DMS 273 (cell line): ENCODE measurements around the gene KLB.

Experiments used
- DNase-seq: peaks from one replicate; lab custom pipeline; 2025; ENCODE audit not compliant: unreplicated experiment; lab: John Stamatoyannopoulos, UW

The KLB gene

GRCh38 chr4:39458505-39459300, 52.0 kb downstream of the KLB start, which contains the start of the genes LIAS and RPL9:
Gene LIAS (plus strand): TSS chr4:39459056. CDS start chr4:39459118, 62 bp downstream.
Gene RPL9 (minus strand): TSS chr4:39458922. CDS start chr4:39458439, 483 bp downstream.
- DNase-seq: peak; percentile 97

- peak; percentile 40 for DNase-seq
These were observed 58.3 kb downstream of the KLB start for GRCh38 chr4:39464886-39465501.

- no peak for DNase-seq
These were observed 60.0 kb downstream of the KLB start for GRCh38 chr4:39466747-39467146.

DNA sequence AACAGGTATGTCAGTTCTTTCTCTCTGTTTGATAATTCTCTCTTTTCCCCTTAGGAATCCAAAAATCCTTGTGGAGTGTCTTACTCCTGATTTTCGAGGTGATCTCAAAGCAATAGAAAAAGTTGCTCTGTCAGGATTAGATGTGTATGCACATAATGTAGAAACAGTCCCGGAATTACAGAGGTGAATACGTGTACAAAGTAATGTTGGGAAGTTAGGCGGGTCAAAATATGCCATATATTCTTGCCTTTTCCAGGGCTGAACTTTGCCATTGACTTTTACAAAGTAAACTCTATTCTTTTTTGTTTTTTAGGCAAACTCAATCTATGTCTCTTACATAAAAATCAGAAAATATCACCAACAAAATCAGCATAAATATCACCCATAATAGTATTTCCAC, 60.7 kb downstream of the KLB start:
- no peak for DNase-seq

DNA sequence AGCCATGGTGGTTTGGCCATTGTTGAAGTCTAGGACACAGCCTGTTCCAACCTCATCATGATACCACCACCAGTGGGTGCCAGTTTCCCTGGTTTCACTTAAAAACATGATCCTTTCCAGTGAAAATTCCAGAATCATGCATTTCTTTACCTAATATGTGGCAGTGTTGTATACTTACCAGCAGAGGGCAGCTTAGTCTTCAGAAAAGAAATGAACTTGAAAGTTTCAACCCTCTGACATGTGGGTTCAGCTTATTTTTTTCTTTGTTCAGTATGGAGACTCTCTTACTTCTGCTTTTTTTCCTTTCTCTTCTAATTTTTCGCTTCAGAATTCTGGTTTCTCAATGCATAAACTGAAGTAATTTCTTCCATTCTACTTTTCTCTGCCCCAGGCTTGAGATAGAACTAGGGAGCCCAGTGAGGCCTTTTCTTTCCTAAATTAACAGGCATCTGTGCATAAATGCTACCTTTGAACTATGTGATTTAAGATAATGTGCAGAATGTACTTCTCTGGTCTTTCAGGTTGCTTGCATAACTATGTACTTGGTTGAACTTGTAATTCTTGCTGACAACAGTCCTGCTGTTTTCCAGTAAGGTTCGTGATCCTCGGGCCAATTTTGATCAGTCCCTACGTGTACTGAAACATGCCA, 62.8 kb downstream of the KLB start:
- DNase-seq: peak; percentile 73

DNA sequence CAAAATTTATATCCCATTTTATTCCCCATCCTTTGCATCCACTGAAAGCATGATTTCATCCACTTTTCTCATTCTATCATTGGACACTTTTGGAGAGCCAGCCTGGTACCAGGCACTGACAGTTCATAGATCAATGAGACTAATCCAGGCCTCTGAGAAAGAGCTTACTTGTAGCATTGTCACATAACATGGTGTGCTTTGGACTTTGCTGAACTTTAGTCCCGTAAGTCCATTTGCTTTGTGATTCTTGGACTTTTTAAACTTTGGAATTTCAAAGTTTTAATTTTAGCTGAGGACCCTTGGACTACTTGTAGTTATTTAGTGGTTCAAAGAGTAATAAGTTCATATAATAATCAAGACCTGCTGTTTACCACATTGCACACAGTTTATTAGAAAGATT, 63.7 kb downstream of the KLB start:
- no peak for DNase-seq

DNA sequence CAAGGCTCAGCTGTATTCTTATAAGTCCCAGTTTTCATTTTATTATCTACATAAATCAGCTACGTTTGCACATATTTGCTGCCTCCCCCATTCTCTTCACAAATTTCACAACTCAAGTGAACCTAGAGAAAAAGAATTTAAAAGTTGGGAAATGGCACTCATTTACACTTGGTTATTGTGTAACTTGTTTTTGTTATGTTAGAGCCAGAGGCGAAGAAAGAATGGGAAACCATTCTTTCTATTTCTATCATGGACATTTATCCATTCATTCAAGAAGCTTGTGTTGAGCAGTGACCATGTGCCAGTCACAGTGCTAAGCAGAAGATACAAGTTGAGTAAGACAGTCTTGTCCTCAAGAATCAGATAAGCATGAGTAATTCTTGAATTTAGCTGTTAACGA, 65.7 kb downstream of the KLB start:
- no peak for DNase-seq

- DNase-seq: no peak
These were observed 69.6 kb downstream of the KLB start for GRCh38 chr4:39476187-39476895.

DNA sequence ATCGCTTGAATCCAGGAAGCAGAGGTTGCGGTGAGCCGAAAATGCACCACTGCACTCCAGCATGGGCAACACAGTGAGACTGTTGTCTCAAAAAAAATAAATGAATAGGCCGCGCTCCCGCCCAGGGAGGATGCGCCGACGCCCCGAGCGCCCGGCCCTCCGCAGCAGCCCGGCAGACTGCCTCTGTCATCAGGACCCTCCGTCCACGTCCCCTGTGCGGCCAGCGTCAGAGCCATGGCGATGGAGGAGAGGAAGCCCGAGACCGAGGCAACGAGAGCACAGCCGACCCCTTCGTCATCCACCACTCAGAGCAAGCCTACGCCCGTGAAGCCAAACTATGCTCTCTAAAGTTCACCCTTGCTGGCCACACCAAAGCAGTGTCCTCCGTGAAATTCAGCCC, 73.5 kb downstream of the KLB start:
- no peak for DNase-seq

DNA sequence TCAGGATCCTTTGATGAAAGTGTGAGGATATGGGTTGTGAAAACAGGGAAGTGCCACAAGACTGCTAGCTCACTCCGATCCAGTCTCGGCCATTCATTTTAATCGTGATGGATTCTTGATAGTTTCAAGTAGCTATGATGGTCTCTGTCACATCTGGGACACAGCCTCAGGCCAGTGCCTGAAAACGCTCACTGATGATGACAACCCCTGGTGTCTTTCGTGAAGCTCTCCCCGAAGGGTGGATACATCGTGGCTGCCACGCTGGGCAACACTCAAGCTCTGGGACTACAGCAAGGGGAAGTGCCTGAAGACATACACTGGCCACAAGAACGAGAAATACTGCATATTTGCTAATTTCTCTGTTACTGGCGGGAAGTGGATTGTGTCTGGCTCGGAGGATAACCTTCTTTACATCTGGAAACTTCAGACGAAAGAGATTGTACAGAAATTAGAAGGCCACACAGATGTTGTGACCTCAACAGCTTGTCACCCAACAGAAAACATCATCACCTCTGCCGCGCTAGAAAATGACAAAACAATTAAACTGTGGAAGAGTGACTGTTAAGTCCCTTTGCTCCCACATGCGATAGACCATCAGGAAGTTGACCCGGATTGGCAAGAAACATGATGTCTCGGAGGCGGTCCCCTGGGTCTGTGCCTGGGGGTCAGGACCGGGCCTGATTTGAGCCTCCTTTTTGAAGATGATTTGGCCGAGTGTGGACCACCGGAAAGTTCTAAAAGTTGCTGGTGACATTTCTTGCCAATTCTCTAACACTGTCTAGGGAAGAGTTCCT, 74.4 kb downstream of the KLB start:
- DNase-seq: no peak

GRCh38 chr4:39484582-39485272, 78.0 kb downstream of the KLB start:
- DNase-seq: no peak

GRCh38 chr4:39486221-39486804, 79.6 kb downstream of the KLB start:
- DNase-seq: no peak

GRCh38 chr4:39490322-39490721, 83.6 kb downstream of the KLB start:
- DNase-seq: no peak

GRCh38 chr4:39494354-39494753, 87.6 kb downstream of the KLB start:
- DNase-seq: no peak

DNA sequence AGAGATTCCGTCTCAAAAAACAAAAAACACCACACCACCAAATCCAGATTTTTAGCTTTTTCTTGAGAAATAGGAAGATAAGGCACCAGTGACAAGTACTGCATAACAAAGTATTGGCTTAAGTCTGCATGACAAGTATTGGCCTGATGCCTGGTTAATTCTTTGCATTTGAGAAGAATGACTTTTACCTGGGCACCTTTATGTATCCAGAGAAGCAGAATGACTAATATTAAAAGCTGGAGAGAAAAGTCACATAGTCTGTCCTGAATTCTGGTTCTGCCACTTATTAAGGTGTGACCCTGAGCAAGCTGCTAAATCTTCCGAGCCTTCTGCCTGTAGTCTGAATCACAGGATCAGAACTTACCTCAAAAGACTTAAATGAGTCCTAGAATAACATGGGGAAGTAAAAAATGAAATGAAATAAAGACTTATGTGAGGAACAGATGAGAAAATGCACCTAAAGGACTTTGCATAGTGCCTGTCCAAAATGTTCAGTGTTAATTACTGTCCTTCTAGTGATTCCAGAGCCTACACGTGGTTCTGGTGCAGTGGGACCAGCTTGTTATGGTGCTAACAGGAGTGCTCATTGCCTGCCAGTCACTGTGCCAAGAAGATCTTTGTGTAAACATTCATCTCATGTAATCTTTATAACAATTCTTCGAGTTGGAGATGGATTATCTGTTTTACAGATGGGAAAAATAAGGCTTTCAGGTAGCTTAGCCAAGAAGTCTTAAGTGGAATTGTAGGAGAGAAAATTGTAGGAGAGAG, 88.9 kb downstream of the KLB start:
- peak; percentile 1 for DNase-seq

GRCh38 chr4:39497909-39498726, 91.4 kb downstream of the KLB start:
- DNase-seq: no peak

DNA sequence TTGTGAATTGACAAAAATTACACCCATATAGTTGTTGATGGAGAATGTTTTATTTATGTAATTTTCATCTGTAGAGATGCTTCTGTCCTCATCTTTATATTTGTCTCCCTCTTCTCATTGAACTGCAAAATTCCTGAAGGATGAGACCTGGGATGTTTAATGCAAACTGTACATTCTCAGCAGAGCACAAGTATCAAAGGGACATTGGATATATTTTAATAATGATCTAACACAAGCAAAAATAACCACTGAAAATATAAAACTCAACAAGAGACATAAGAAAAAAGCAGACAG, 91.9 kb downstream of the KLB start:
- DNase-seq: no peak
